HepG2 (cell line): Measurements from ENCODE around the gene FBP1. TPM values are rescaled to one million over a fixed set of nuclear protein-coding genes. Genes with fewer than 3 reads are reported as not detected.

ENCODE experiments used
- ATAC-seq: fragments of 200-7000 bp; cut with Tn5 transposase; 3 replicates; pipeline ENCODE4 v1.9.1; 2020; ENCODE audit warnings: mild to moderate bottlenecking, moderate library complexity
- BruUV-seq: library from RNA; stranded (reverse); fragments of 400-500 nt; replicated peaks from 2 replicates; lab custom pipeline; 2021; lab: Mats Ljungman, UMichigan
- CTCF ChIA-PET: fragments of 300-600 bp; formaldehyde crosslinking; extraction: SDS; loops from one replicate; lab custom pipeline; 2021; ENCODE audit warnings: low total read pairs, inconsistent platforms, low intra/inter-chr PET ratio; lab: Yijun Ruan, JAX
- POLR2A ChIA-PET: fragments of 350-600 bp; sonication (Branson Sonifier 250); formaldehyde crosslinking; loops from one replicate; lab custom pipeline; 2020; ENCODE audit warnings: antibody characterized with exemption, inconsistent platforms; lab: Yijun Ruan, JAX
- DNase-seq: peaks from one replicate; pipeline ENCODE4 v3.0.0-alpha.2; 2015; ENCODE audit warnings: low spot score
- FAIRE-seq: peaks from 3 replicates; lab custom pipeline; 2011; peaks lifted over from hg19 to GRCh38; lab: Jason Lieb, UNC
- H2AFZ ChIP-seq: one replicate; pipeline ENCODE4 v1.6.1; 2011; ENCODE audit warnings: low read length, inconsistent platforms
- H3K27ac ChIP-seq: fragments of 300-600 bp; 3 replicates; pipeline ENCODE4 v1.8.0; 2011; ENCODE audit warnings: mixed run types, mild to moderate bottlenecking, mixed read lengths, low read length, inconsistent platforms; ENCODE audit not compliant: insufficient read depth; ENCODE audit errors: extremely low read length
- H3K27me3 ChIP-seq, 2 experiments: fragments of 200-600 bp in 1 of 2; 2 replicates in 1 of 2; 3 replicates in 1 of 2; pipeline versions ENCODE4 v1.6.0 to v1.8.0; 2011; ENCODE audit warnings: low read length in 2 of 2, mild to moderate bottlenecking in 2 of 2, moderate library complexity in 2 of 2, inconsistent platforms in 1 of 2; ENCODE audit not compliant: insufficient read depth in 2 of 2, control insufficient read depth in 1 of 2
- H3K36me3 ChIP-seq, 2 experiments: fragments of 200-600 bp in 1 of 2; replicated peaks in 1 of 2; 2 replicates in 1 of 2; 3 replicates in 1 of 2; pipeline versions ENCODE4 v1.5.1 to v1.8.0; 2011; ENCODE audit warnings: low read length in 2 of 2, inconsistent platforms in 1 of 2; ENCODE audit not compliant: insufficient read depth in 2 of 2, control insufficient read depth in 1 of 2
- H3K4me1 ChIP-seq: 2 replicates; pipeline ENCODE4 v1.5.1; 2012; ENCODE audit warnings: low read length, inconsistent platforms; ENCODE audit not compliant: insufficient read depth
- H3K4me2 ChIP-seq: 2 replicates; pipeline ENCODE4 v1.6.0; 2011; ENCODE audit warnings: low read depth, low read length, inconsistent platforms
- H3K4me3 ChIP-seq, 3 experiments: fragments of 200-600 bp in 1 of 3; sonication (generic), shearing (Covaris generic) in 1 of 3; replicated peaks in 1 of 3; 2 replicates each; pipeline ENCODE4 v1.5.1; 2011 to 2016; ENCODE audit warnings: low read length in 3 of 3, inconsistent platforms in 2 of 3, low read depth in 2 of 3, mild to moderate bottlenecking in 2 of 3, control low read depth in 1 of 3, mixed read lengths in 1 of 3; ENCODE audit not compliant: insufficient read depth in 1 of 3
- H3K79me2 ChIP-seq: one replicate; pipeline ENCODE4 v1.6.1; 2011; ENCODE audit warnings: low read length, inconsistent platforms; ENCODE audit not compliant: insufficient read depth
- H3K9ac ChIP-seq: 2 replicates; pipeline ENCODE4 v1.6.0; 2011; ENCODE audit warnings: mild to moderate bottlenecking, low read depth, low read length, inconsistent platforms; ENCODE audit not compliant: insufficient read depth
- H3K9me3 ChIP-seq: 2 replicates; pipeline ENCODE4 v1.5.1; 2012; ENCODE audit warnings: mild to moderate bottlenecking, low read length
- H4K20me1 ChIP-seq: 2 replicates; pipeline ENCODE4 v1.6.0; 2011; ENCODE audit warnings: inconsistent platforms, mild to moderate bottlenecking, low read length, moderate library complexity; ENCODE audit not compliant: insufficient read depth
- ARHGAP35 ChIP-seq: sonication (generic); formaldehyde crosslinking; IDR thresholded peaks from 2 replicates; pipeline ENCODE4 v1.9.0; 2022; ENCODE audit warnings: mild to moderate bottlenecking, inconsistent platforms, moderate library complexity, missing genetic modification reagents, borderline replicate concordance
- FOXJ3 ChIP-seq: sonication (generic); formaldehyde crosslinking; IDR thresholded peaks from 2 replicates; pipeline ENCODE4 v1.4.0; 2020; ENCODE audit warnings: missing genetic modification reagents, mild to moderate bottlenecking, borderline replicate concordance
- FOXP1 ChIP-seq, 2 experiments: fragments of 450-650 bp in 1 of 2; IDR thresholded peaks; 2 replicates each; pipeline ENCODE4 v1.6.1; 2017 to 2018; ENCODE audit warnings: antibody characterized with exemption in 1 of 2
- GPN1 ChIP-seq: sonication (generic); formaldehyde crosslinking; IDR thresholded peaks from 2 replicates; pipeline ENCODE4 v1.5.1; 2020; ENCODE audit warnings: missing genetic modification reagents, borderline replicate concordance
- HNF4G ChIP-seq, 2 experiments: sonication (generic) in 1 of 2; formaldehyde crosslinking in 1 of 2; IDR thresholded peaks; 2 replicates each; pipeline versions ENCODE4 v1.4.0 to v1.6.1; 2011 to 2020; ENCODE audit warnings: borderline replicate concordance in 2 of 2, low read depth in 2 of 2, mild to moderate bottlenecking in 2 of 2, low read length in 1 of 2, missing genetic modification reagents in 1 of 2, moderate library complexity in 1 of 2
- PPARG ChIP-seq: conservative IDR thresholded peaks from 2 replicates; pipeline ENCODE4 v1.6.1; 2016; ENCODE audit warnings: missing biosample characterization, missing genetic modification reagents
- PTBP1 ChIP-seq: fragments of 200-400 bp; formaldehyde crosslinking; IDR thresholded peaks from 2 replicates; pipeline ENCODE4 v1.6.1; 2018; ENCODE audit warnings: low read length, low read depth; ENCODE audit not compliant: poor library complexity, severe bottlenecking
- RARA ChIP-seq: IDR thresholded peaks from 2 replicates; pipeline ENCODE4 v1.6.1; 2016; ENCODE audit warnings: missing genetic modification reagents, missing compliant biosample characterization
- RBFOX2 ChIP-seq: fragments of 200-400 bp; formaldehyde crosslinking; IDR thresholded peaks from 2 replicates; pipeline ENCODE4 v1.6.1; 2017; ENCODE audit warnings: low read depth, mild to moderate bottlenecking, low read length
- SP1 ChIP-seq, 2 experiments: fragments of 450-650 bp in 1 of 2; sonication (generic) in 1 of 2; formaldehyde crosslinking in 1 of 2; IDR thresholded peaks; 2 replicates each; pipeline versions ENCODE4 v1.4.0 to v1.6.1; 2016 to 2020; ENCODE audit warnings: missing genetic modification reagents in 1 of 2
- ZC3H4 ChIP-seq: sonication (generic); formaldehyde crosslinking; IDR thresholded peaks from 2 replicates; pipeline ENCODE4 v1.4.0; 2020; ENCODE audit warnings: missing genetic modification reagents, borderline replicate concordance
- ZNF572 ChIP-seq: sonication (generic); formaldehyde crosslinking; IDR thresholded peaks from 2 replicates; pipeline ENCODE4 v1.5.1; 2020; ENCODE audit warnings: mild to moderate bottlenecking, missing genetic modification reagents
- WGBS: methylation state at CpG from one replicate; pipeline ENCODE4 v1.1.6; 2017; ENCODE audit warnings: low lambda C conversion rate; 5-methylcytosine and 5-hydroxymethylcytosine counted together
- in situ Hi-C: cut with HindIII; loops from 2 replicates; pipeline ENCODE4 v1.10.0; 2017; ENCODE audit warnings: low pct_unique_long_range_greater_than_20kb; ENCODE audit not compliant: extremely low pct_ligation_motif_present
- intact Hi-C: fragments of 100-400 bp; cut with micrococcal nuclease; formaldehyde crosslinking; loops from one replicate; pipeline ENCODE4 v1.10.0; 2022; ENCODE audit not compliant: unreplicated experiment
- polyA plus RNA-seq, 8 experiments: library from polyadenylated mRNA; depleted of rRNA in 3 of 8; stranded (reverse) in 7 of 8; unstranded in 1 of 8; fragments of >200 nt; fragmentation: Illumina TruSeq in 4 of 8; extraction: Trizol in 4 of 8; gene quantifications; 2 replicates each; pipeline versions ENCODE4 v1.2.1 to v1.2.3, GENCODE V29; 2011 to 2016; ENCODE audit warnings: low read depth in 4 of 8, missing spikeins in 1 of 8, mixed read lengths in 1 of 8; ENCODE audit not compliant: insufficient read depth in 1 of 8
- total RNA-seq, 5 experiments: library from RNA; depleted of rRNA; stranded (reverse); fragments of >200 nt; fragmentation: Illumina TruSeq; extraction: Trizol; gene quantifications; 2 replicates each; pipeline ENCODE4 v1.2.3, GENCODE V29; 2016; ENCODE audit warnings: low read depth in 1 of 5

Gene FBP1
- total and polyA plus RNA-seq, 2 of the 13 experiments (the other 11 are each of a cell fraction or from before 2014, with no cell fraction given): 0.29 to 0.53 TPM

GRCh38 chr9:94668418-94668927, 29.2 kb upstream of the FBP1 start:
- H4K20me1 ChIP-seq: no peaks in the 10 kb centered on the region
- DNase-seq (no peak), ATAC-seq (no peak), FAIRE-seq (no peak)
- peak overlapping the region; percentile 98 for H2AFZ ChIP-seq
- no peaks in the 10 kb centered on the region; a peak in 1 of 5 replicates for H3K27me3 ChIP-seq
- peaks cover 43% of the 10 kb centered on the region for H3K4me1 ChIP-seq
- no TSS peak for BruUV-seq
- in situ Hi-C loops: no loop called here
- ChIA-PET CTCF (interaction anchor here (1.7 kb wide), 2 partner anchors 459 to 463 kb away, joined by 3 to 6 read pairs; no protein-coding TSS in a partner anchor), POLR2A (interaction anchor here (0.6 to 1.9 kb wide), 6 partner anchors 12 to 460 kb away, joined by 3 to 9 read pairs (median 5); partner anchors contain the start of gene PCAT7)
- intact Hi-C loops: loop anchor here (2.0 to 5.0 kb wide), 2 partner anchors 114 to 464 kb away; partner anchors contain the start of gene PCAT7
- no peak overlapping the region; the same call in 1 of the 2 replicates for H3K4me2 ChIP-seq
- TF ChIP-seq GPN1 (CRISPR knock-in tag) (no peak), RARA (CRISPR knock-in tag) (no peak), RBFOX2 (no peak), ZNF572 (no peak), ZC3H4 (no peak)
- H3K9me3 ChIP-seq: no peaks in the 10 kb centered on the region
- H3K36me3 ChIP-seq: no peaks in the 10 kb centered on the region
- H3K4me3 ChIP-seq: peak overlapping the region in 1 of 3 experiments; percentile 74; a peak in 1 of 6 replicates
- no peaks in the 10 kb centered on the region for H3K79me2 ChIP-seq
- no peak overlapping the region for H3K27ac ChIP-seq
- 23% methylated on average over 6 of the region's 6 CpGs for WGBS
- no peak overlapping the region for H3K9ac ChIP-seq

- BruUV-seq: no TSS peak
- 9% methylated on average over 14 of the region's 14 CpGs for WGBS
- peak; percentile 66 for ATAC-seq
- Histone ChIP-seq H3K9me3 (no peaks in the 10 kb centered on the region), H3K27me3 (no peaks in the 10 kb centered on the region; a peak in 1 of 5 replicates), H4K20me1 (no peaks in the 10 kb centered on the region), H3K4me2 (peak overlapping the region; percentile 78), H3K36me3 (no peaks in the 10 kb centered on the region), H2AFZ (peak overlapping the region; percentile 56), H3K27ac (peak overlapping the region; percentile 64), H3K9ac (peak overlapping the region; percentile 35), H3K4me1 (peaks cover 46% of the 10 kb centered on the region), H3K79me2 (no peaks in the 10 kb centered on the region), H3K4me3 (peak overlapping the region; percentile 10 to 61 (median 24); a peak in 4 of 6 replicates)
- in situ Hi-C loops: no loop called here
- POLR2A ChIA-PET: interaction anchor here (1.4 kb wide), 1 partner anchor 112 kb away, joined by 4 read pairs; the partner anchor contains the start of gene PCAT7
- no peak for FAIRE-seq
- intact Hi-C loops: loop anchor here (5.0 kb wide), 1 partner anchor 466 kb away; no protein-coding TSS in a partner anchor
- DNase-seq: peak; percentile 57
- CTCF ChIA-PET: no interaction called here
- no peak for TF ChIP-seq FOXP1 (IDR thresholded peaks at IDR 0.05)
- TF ChIP-seq FOXP1 (CRISPR knock-in tag; IDR thresholded peaks at IDR 0.05): no peak
- TF ChIP-seq FOXJ3 (CRISPR knock-in tag): peak; percentile 14; the same call in 1 of the 2 replicates
- peak; percentile 42; the same call in 1 of the 2 replicates for TF ChIP-seq PPARG
- no peak for TF ChIP-seq PTBP1
- TF ChIP-seq SP1 (IDR thresholded peaks at IDR 0.05): no peak
- no peak for TF ChIP-seq SP1 (CRISPR knock-in tag; IDR thresholded peaks at IDR 0.05)
- TF ChIP-seq ARHGAP35: no peak
- TF ChIP-seq HNF4G (IDR thresholded peaks at IDR 0.05; ENCODE audit: borderline replicate concordance, low read depth, low read length): peak; percentile 45; the same call in 1 of the 2 replicates
- TF ChIP-seq HNF4G (CRISPR knock-in tag; IDR thresholded peaks at IDR 0.05; ENCODE audit: borderline replicate concordance, low read depth): no peak
Observed at GRCh38 chr9:94666364-94667099, 27.2 kb upstream of the FBP1 start.
